GM19397 (cell line): Measurements from ENCODE around the gene MYOZ2.

Experiments used
- ATAC-seq: cut with Tn5 transposase; IDR thresholded peaks from one replicate; pipeline ENCODE4 v1.9.1; 2021; ENCODE audit warnings: mild to moderate bottlenecking, moderate library complexity; ENCODE audit not compliant: unreplicated experiment

The MYOZ2 gene

DNA sequence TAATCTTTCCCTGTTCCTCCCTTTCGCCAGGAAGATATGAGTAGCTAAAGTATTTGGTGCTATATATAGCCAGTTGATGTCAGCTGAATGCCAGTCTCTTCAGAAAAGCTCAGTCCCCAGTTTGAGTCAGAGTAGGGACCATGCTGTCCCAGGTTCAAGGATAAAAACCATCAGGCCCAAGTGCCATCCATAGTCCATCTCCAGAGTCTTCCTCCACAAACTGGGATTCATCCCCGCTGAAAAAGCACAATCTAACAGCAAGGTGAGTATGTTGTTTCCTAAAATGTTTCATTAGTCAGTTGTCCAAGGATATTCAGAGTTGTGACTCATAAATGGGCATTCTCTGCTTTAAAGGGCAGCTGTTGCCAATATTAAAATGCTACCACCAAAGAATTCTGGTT is at the start of gene MYOZ2:
MYOZ2 (plus strand) TSS at position 112 of the 401 bp plus-strand sequence. CDS start 694 bp downstream, outside the sequence.
- ATAC-seq, result no peak

DNA sequence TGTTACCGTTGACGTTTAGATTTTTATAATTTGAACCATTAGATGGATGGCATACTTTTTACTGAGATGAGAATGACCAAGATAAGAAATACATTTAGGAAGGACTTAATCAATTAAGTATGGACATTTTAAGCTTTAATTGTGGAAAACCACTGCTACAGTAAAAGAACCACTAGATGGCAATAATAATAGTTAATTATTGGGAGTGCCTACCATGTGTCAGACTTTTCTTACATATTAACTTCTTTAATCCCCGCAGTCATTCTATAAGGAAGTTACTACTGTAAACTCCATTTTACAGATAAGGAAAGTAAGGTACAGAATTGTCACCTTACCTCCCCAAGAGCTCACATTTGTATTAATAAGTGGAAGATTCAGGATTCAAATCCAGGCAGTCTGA is 48.5 kb upstream of the MYOZ2 start:
- no peak for ATAC-seq

DNA sequence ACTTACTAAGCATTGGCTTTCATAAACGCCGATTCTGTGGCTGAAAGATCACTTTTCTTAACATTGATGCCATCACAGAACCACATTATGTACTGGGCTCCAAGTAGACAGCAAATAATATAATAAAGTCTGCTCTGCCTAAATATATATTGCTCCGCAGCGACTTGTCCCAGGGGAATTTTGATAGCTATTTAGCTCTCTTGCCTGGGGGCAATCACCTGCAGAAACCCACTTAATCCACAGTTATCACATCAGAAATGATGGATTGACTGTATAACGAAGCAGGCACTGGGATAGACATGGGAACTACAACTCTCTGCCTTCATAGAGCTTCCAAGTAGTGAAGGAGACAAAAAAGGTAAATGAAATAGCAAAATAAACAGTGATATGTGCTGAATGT is 48.0 kb upstream of the MYOZ2 start:
- no peak for ATAC-seq

DNA sequence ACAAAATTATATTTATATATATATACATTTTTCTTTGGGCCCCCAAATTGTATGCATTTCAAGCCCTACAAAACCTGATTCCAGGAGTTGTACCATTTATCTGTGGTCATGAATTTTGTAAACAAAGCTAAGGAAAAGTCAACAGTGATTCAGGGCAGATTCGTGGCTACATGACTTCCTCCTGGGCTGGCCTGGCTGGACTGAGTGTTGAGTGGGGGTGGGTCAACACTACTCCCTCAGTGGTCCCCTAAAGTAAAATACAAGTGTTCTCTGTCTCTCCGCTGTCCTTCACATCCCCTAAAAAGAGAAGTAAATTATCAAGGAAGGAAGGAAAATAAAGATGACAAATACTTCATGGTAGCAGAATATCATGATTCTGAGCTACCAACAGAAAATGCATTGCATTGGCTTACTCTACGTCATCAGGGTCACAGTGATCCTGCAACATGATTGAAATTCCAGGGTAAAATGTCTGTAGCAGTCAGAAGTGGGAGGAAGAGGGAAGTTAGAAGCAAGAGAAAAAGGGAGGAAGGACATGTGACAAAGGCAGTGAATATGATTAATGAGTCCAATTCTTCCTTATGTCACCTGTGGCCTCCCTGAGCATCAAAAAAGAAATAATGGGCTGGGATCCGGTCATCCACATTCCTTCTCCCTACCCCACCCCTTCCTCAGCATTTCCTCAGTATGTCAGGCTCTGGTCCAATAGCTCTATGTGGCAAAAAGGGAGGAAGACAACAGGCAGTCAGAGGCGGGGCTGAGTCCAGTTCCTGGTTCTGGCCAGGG is 42.4 kb upstream of the MYOZ2 start:
- no peak for ATAC-seq

DNA sequence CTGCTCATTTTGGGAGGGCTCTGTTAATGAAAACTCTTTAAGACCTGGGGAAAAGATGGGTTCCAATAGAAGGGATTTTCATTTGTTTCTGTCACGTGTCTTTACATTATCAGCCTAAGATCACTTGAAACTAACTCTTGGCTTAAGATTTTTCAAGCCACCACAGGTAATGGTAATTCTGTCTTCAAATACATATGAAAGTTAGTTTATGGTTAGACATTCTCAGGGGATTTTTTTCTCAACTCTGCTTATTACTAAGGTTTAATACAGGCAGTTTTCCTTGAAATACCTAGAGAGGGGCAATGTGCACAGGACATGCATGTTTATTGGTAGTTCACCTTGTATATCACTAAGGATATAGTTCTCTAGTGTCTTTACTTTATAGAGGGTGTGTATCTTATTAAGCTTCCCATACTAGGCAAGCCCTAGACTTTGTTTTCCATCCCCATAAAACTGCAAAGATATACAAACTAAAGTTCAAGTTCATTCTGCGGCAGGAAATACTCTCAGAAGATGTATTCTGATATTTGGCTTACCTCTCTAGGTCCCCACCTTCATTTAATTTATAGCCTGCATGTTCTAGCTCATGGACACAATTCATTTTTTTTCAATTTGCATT is 38.2 kb upstream of the MYOZ2 start:
- ATAC-seq, result no peak

DNA sequence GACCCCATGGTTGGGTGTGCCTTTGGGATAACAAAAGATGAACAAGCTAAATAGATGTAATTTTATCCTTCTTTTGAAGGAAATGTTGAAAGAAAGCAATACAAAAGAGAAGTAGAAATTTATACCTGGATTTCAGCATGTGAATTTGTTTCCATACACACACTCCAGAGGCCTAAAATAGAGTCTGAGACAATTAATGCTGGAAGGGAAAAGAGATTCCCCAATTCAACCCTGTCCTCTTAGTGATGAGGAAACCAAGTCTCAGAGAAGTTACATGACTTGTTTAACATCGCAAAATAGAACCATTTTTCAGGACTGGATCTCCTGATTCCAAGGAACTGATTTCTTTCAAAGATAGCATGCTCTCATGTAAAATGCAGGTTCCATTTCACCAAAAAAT is 37.3 kb upstream of the MYOZ2 start:
- ATAC-seq, result no peak

DNA sequence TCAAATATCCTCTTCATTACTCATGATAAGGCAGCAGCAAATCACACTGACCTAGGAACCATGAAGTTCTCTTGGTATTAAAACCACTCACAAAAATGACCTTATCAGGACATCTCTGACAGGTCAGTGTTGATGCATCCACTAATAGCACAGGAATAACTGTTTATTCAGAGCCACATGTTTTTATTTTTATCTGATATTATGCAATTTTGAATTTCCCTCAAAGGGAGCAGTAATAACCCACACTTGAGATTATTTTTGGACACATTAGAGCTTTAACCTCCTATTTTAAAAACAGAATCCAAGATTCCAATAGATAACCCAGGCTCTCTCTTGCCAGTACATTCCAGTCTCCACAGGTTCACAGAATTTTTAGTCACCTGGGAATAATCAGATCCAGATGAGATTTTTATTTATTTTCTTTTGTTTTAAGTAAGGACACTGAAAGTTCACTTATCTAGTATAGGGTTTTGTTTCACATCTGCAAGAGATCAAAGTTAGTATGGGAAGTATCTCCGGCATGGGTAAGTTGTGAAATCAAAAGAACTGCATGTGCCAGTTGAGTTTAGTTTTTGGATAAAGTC is 36.3 kb upstream of the MYOZ2 start:
- ATAC-seq, result no peak

DNA sequence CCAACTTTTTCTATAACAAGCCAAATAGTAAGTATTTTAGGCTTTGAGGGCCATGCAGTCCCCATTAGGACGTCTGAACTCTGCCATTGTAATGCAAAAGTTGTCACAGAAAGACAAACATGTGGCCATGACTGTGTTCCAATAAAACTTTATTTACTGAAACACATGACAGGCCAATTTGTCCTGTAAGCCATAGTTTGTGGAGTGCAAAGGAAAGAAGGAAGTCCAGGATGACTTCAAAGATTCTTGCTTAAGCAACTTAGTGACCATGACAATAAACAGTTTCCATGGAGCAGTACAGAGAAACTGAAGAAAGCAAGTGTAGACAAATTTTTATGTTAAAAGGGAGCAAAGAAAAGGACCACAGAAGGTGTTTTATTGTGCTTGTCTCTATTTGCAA is 35.0 kb upstream of the MYOZ2 start:
- no peak for ATAC-seq

DNA sequence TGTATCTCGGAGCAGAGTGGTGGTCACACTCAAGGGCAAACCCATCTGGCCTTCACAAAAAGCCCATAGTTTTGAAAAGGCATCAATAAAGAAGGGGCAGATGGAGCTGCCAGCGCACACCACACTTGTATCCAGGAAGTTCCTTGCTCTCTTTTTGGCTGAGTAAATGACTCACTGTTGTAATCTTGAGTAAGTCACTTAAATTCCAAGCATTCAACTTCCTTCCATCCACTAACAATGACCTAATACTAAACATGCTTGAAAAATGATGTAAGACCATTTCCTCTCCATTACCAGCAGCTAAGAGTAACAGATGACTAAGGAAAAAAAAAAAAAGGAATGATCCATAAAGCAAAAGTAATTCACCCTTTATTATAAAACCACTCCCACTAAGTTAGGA is 32.4 kb upstream of the MYOZ2 start:
- ATAC-seq, result no peak

DNA sequence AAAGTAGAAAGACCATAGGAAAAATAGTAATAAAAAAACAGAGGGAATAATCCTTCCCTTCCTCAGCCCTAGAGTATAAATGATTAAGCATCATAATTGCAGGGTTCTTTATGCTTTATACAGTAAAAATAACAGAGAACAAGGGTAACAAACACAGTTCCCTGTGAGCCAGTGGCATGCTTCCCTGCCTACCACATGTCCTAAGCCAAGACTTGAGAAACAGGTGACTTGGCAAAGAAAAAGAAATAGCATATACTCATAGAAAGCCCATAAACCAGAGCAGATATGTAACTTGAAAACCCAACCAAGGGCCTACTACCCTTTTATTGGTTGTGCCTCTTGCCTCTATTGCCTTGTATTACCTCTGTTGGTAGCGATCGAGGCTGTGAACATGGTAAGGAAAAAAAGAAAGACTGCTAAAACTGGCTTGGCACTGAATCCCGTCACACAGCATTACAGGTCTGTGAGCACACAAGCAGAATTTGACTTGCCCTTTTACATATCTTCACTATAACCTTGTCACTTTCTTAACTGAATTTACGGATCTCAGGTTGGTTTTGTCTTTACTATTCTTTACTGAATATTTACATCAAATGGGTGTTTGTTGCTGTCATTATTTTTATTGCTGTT is 30.9 kb upstream of the MYOZ2 start:
- no peak for ATAC-seq

DNA sequence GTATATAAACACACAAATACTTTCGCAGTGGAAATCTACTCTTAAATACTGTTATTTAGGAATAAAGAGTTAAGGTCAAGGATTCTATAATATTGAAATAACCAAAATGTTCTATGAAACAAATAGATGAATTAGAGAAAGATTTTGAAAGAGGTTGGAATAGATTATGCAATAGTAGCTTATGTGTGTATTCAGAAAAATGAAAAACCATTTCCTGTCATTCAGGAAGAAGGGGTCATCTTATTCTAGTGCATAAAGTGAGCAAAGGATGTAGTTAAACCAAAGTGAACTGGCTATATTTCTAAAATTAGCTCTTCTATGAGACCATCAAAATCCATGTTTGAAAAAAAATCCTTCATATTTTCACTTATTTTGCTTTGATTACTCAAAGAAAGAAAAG is 30.0 kb upstream of the MYOZ2 start:
- no peak for ATAC-seq

DNA sequence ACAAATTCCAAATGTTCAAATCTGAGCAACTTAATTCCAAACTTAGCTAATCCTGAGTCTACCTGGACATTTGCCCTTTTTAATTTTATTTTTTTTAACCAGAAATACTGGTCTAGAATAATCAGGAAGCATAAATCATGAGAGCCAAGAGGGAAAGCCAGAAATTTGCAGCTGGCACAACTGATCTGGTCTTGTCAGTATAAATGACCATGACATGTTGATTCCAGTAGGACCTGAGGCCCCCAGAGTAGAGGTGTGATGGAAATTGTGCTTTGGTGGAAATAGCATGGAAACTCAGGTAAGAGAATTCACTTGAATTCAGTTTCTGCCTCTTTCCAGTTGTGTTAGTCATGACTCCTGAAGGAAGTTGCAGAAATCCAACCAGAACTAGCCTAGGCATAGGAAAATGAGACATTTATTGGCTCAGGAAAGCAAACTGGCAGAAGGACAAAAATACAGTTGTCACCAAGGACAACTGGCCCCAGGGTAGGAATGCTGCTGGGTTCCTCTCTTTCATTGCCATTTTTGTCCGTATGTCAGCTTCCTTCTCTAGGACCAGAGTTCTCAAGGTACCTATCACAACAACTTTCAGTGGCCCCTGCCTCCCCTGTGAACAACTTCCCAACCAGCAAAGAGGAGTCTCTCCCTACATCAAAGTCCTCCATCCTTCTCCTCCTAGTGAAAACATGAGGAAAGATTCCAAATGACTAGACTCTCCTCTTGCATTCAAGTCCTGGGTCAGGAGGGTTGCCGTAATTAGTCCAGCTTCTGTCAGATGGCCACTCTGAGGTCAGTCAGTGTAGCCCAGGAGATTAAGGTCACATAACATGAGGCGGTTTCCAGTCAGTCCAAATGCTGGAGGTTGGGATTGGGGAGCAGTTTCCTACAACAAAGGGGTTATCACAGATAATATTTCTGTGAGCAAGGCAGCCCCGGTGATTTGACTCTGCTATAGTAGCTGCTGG is 29.3 kb upstream of the MYOZ2 start:
- ATAC-seq, result no peak

DNA sequence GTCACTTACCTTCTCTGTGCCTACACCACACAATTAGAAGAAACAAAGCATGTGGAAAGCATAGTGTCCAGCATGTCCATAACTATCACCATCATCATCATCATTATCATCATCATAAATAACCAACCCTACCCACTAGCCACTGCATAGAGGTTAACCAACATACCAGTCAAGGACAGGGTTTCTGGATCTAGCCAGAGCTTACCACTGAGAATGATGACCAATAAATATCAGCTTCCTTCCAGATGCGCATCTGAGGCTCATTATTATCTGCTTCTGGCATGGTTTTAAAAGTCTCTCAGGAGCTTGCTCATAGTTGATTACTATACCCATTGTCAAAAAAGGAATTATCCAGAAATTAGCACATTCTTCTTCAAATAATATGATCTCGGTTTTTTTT is 25.5 kb upstream of the MYOZ2 start:
- no peak for ATAC-seq

DNA sequence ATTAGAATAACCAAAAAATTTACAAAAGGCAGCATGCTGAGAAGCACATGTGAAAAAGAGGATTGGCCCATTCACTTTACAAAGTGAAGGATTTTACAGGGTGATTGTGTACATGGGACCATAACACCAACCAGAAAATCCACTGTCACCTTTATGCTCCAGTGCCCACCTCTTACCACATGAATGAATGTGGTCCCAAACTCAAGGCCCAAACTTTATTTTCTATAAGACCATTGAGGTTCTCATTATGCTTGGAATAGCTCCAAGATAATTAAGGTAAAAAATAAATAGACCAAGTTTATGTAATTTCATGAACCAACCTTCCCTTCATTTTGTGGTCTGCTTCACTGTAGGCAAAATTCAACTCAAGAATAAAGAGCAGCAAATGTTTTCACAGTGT is 24.3 kb upstream of the MYOZ2 start:
- ATAC-seq, result no peak

DNA sequence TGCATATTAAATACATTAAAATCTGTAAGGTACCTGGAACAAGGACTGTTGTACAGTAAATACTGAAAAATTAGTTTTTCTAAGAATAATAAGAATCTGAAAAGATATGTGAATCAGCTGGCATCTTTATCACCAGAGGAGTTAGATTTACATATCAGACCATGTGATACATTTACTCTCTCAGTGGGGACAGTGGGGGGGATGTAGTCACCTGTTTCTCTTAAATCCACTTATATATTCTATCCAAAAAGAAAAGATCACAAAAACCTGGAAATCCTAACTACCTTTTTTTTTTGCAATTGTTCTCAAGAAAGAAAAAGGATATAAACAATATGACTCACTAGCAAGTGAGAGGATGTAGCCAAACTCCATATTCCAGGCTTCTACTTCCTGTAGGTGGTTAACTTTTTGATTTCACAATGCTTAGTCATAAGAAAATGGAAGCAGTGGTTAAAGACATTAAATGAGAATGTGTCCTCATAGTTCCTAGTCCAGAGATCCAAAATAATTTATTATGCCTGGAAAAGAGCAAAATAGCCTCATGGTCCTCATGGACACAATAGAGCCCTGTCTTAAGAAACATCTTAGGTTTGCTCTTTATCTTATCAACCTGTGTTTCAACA is 22.5 kb upstream of the MYOZ2 start:
- ATAC-seq, result no peak

DNA sequence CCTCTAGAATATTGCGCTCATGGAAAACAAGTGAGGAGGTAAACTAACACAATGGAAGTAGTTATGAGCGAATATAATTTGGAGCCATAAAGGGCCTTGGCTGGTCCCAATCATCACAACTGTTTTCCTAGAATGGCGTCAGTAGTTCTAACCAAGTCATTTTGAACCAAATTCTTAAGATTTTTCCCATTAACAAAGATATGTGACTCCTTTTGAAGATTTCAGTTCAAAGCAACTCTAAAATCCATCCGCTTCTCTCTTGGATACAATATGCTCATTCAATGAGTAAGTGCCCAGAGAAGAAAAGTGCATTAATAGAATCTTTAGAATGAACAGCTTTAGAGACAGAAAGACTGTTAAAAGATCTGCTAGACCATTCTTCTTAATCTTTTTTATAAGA is 19.6 kb upstream of the MYOZ2 start:
- no peak for ATAC-seq

DNA sequence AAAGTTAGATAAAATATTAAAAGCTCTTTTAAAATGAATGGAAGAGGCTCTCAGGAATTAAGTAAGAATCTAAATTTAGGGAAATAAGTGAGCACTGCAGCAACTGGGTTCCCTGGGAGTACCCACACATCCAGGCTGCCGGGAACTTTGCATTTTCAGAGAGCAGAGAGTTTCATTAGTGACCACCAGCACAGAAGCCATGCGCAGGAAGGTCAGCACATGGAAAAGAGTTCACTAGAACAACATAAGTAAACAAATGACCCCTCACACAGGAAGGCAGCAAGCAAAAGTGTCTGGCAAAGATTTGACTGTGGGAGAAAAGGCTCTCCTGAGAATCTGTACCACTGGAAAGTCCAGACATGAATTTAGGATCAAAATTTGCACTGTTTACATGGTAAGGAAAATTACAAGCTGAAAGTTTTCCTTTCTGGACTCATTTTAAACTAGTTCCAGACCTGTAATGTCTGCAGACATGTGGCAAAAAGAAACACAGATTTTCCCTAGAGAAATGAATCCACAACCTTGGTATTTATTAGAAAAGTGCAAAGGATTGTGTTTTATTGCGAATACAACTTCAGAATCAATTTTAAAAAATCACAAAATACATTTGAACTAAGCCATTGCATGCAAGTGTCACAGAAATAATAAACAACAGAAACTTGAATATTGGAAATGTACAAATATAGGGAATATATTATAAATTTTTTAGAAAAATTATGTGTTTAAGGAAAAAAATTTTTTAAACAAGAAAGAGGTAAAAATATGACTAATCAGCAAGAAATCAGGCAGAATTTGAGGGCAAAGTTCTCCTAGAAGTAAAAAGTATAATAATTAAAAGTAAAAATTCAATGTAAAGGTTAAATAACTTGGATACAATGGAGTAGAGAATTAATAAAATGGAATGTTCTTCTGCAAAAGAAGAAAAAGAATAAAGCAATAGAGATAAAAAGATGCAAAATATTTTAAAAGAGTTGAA is 18.4 kb upstream of the MYOZ2 start:
- no peak for ATAC-seq

DNA sequence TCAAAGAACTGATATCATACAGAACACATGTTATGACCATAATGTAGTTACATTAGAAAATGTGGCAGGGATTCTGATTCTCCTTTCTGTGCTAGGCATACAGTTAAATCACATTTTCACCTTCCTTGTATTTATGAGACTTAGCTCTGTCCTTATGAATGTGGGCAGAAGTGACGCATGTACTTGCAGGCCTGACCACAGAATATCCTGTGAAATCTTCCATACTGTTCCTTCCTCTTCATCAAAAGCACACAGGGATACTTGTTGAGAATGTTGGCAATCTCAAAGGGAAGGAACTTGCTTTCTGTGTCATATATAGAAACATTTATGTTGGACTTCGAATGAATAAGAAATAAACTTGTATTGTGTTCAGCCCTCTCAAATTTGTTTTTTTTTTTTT is 17.2 kb upstream of the MYOZ2 start:
- ATAC-seq, result no peak

DNA sequence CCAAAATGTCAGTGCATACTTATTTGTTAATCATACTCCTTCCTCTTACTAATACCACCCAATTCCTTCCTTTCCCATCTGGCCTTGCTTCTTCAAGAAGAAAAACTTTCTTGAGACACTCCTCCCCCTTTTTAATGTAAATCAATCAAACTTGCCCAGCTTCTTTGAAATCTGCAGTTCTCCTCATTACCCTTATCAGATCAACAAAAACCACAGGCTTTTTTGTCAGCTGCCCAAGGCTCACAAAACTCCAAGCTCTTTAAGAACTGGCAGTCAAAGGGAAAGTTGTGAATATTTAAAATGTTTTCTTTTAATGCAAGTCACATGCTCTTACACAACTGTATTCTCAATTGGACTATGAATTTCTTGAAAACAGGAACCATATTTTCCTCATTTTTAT is 11.3 kb upstream of the MYOZ2 start:
- ATAC-seq, result no peak
